BJ (cell line): Measurements from ENCODE around the gene RNFT2. TPM values are rescaled to one million over a fixed set of nuclear protein-coding genes. Genes with fewer than 3 reads are reported as not detected.

Experiments
- CTCF ChIA-PET: fragments of 350-600 bp; formaldehyde crosslinking; extraction: SDS; loops from one replicate; lab custom pipeline; 2021; ENCODE audit warnings: antibody characterized with exemption, inconsistent platforms; lab: Yijun Ruan, JAX
- POLR2A ChIA-PET: fragments of 300-600 bp; sonication (Branson Sonifier 250); formaldehyde crosslinking; extraction: SDS; loops from one replicate; lab custom pipeline; 2021; ENCODE audit warnings: antibody characterized with exemption; lab: Charles Lee
- DNase-seq: peaks from one replicate; pipeline ENCODE4 v3.0.0-alpha.2; 2011; ENCODE audit warnings: low read depth
- H3K27me3 ChIP-seq: 2 replicates; pipeline ENCODE4 v1.6.0; 2011; ENCODE audit warnings: low read length; ENCODE audit not compliant: control insufficient read depth, insufficient read depth
- H3K36me3 ChIP-seq: 2 replicates; pipeline ENCODE4 v1.5.1; 2011; ENCODE audit warnings: low read length; ENCODE audit not compliant: control insufficient read depth, insufficient read depth
- H3K4me3 ChIP-seq: 2 replicates; pipeline ENCODE4 v1.5.1; 2011; ENCODE audit warnings: low read depth, mild to moderate bottlenecking, control low read depth, low read length
- CTCF ChIP-seq: IDR thresholded peaks from 2 replicates; pipeline ENCODE4 v1.5.1; 2011; ENCODE audit warnings: low read depth, mild to moderate bottlenecking, control low read depth, inconsistent platforms, low read length, moderate library complexity; ENCODE audit not compliant: insufficient read depth
- polyA plus RNA-seq: library from polyadenylated mRNA; depleted of rRNA; stranded (reverse); fragments of >200 nt; gene quantifications from 2 replicates; pipeline ENCODE4 v1.2.3, GENCODE V29; 2011

The RNFT2 gene
- polyA plus RNA-seq, 1 experiment: 1.2 TPM

DNA sequence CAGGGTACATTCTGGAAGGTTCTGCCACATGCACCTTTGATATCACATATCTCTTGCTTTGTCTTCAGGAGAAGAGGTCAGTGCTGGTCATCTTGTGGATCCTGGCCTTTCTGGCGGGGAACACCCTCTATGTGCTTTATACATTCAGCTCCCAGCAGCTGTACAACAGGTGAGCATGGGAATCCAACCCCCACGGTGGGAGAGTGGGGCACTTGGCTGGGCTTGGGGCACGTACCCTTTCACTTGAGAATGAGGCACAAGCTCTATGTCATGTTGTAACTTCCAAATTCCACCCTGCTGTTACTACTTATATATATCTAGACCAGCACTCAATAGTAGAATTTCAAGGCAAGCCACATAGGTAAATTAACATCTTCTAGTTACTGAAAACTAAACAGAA, 28.6 kb downstream of the RNFT2 start:
- ChIA-PET CTCF (interaction anchor here (1.5 kb wide), 1 partner anchor 15 kb away, joined by 4 read pairs; no protein-coding TSS in a partner anchor), POLR2A (no interaction called here)
- no peaks in the 10 kb centered on the region for H3K27me3 ChIP-seq
- TF ChIP-seq CTCF: no peak
- H3K36me3 ChIP-seq: no peaks in the 10 kb centered on the region
- no peak overlapping the region for H3K4me3 ChIP-seq
- DNase-seq: no peak

DNA sequence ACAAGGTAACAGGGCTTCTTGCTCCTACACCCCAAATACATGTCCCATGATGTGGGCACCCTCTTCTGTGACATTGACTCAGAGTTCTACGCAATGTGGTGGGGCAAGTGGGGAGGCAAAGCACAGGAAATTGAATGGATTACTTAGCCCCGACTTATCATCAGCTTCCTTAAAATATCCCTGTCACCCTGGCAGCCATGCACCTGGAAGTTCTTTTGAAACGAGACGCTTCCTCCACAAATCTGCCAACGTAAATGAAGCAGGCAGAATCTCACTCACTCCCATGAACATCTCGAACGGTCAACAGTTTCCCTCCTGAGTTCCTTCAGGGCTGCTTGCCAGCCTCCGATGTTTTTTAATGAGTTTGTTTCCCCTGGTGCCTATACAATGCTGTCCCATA, 33.5 kb downstream of the RNFT2 start:
- no peak for DNase-seq
- H3K4me3 ChIP-seq: no peak overlapping the region
- no peaks in the 10 kb centered on the region for H3K27me3 ChIP-seq
- H3K36me3 ChIP-seq: no peaks in the 10 kb centered on the region
- TF ChIP-seq CTCF: no peak
- CTCF ChIA-PET: no interaction called here
- POLR2A ChIA-PET: no interaction called here

DNA sequence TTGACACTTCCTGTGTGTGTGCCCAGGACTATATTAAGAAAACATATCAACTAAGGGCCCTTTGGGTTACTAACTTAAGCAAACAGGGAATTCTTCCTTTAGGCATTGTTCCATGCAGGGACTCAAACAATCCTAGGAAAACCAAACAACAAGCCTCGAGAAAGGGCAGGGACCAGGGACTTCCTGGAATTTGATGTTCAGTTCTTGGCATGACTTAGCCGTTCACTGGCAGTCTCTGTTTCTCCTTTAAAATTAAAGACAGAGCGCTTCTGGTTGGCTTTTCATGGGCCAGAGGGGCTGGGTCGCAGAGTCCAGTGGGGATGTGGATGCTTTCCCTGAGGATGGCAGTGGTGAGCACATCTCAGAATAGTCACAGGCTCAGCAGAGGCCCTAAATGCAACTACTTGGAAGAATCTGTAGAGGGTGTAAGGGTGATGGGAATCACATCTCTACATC, 35.2 kb downstream of the RNFT2 start:
- Histone ChIP-seq H3K4me3 (no peak overlapping the region), H3K36me3 (no peaks in the 10 kb centered on the region), H3K27me3 (no peaks in the 10 kb centered on the region)
- peak; percentile 2 for DNase-seq
- no peak for TF ChIP-seq CTCF
- ChIA-PET CTCF (no interaction called here), POLR2A (no interaction called here)

DNA sequence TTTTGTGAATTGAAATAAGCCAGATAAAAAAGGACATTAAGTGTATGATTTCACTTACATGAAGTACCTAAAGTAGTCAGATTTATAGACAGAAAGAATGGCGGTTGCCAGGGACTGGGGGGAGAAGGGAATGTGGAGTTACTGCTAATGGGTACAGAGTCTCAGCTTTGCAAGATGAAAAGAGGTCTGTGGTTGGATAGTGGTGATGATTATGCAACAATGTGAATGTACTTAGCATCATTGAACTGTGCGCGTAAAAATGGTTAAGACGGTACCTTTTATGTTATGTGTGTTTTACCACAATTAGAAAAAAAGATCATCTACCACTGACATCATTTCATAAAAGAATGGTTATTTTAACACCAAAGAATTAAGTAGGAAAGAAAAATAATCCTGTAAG, 35.9 kb downstream of the RNFT2 start:
- Histone ChIP-seq H3K27me3 (no peaks in the 10 kb centered on the region), H3K36me3 (no peaks in the 10 kb centered on the region), H3K4me3 (no peak overlapping the region)
- DNase-seq: no peak
- ChIA-PET POLR2A (no interaction called here), CTCF (no interaction called here)
- TF ChIP-seq CTCF: no peak

- no peak for TF ChIP-seq CTCF
- no peak for DNase-seq
- no peak overlapping the region for H3K4me3 ChIP-seq
- ChIA-PET CTCF (interaction anchor here (1.5 kb wide), 1 partner anchor 14 kb away, joined by 3 read pairs; no protein-coding TSS in a partner anchor), POLR2A (no interaction called here)
- no peaks in the 10 kb centered on the region for H3K27me3 ChIP-seq
- H3K36me3 ChIP-seq: no peaks in the 10 kb centered on the region
Measured at GRCh38 chr12:116777245-116777644, 39.1 kb downstream of the RNFT2 start.
